IMR-90 (cell line): ENCODE data around the gene CTNND2. TPM values are rescaled to one million over a fixed set of nuclear protein-coding genes. Genes with fewer than 3 reads are reported as not detected.

Experiments
- ATAC-seq: fragments of 200-7000 bp; cut with Tn5 transposase; 2 replicates; pipeline ENCODE4 v1.9.1; 2020; ENCODE audit warnings: low read depth, mild to moderate bottlenecking, moderate library complexity
- BruUV-seq: library from RNA; stranded (reverse); fragments of 400-500 nt; replicated peaks from 2 replicates; lab custom pipeline; 2021; lab: Mats Ljungman, UMichigan
- CTCF ChIA-PET: fragments of 300-600 bp; formaldehyde crosslinking; extraction: SDS; loops from one replicate; lab custom pipeline; 2021; ENCODE audit warnings: antibody characterized with exemption; lab: Yijun Ruan, JAX
- POLR2A ChIA-PET: fragments of 300-600 bp; sonication (Branson Sonifier 250); formaldehyde crosslinking; loops from one replicate; lab custom pipeline; 2022; ENCODE audit warnings: antibody characterized with exemption; ENCODE audit not compliant: unreplicated experiment; lab: Charles Lee
- DNase-seq: peaks from one replicate; pipeline ENCODE4 v3.0.0; 2013
- H2AFZ ChIP-seq: replicated peaks from 2 replicates; pipeline ENCODE3; 2013; ENCODE audit warnings: low read length, mild to moderate bottlenecking; ENCODE audit not compliant: poor library complexity
- H2AK5ac ChIP-seq: 2 replicates; pipeline ENCODE4 v1.6.1; 2013; ENCODE audit warnings: low read depth, low read length, inconsistent platforms
- H2AK9ac ChIP-seq: replicated peaks from 2 replicates; pipeline ENCODE3; 2013; ENCODE audit warnings: mild to moderate bottlenecking, low read depth, low read length, moderate library complexity; ENCODE audit not compliant: poor library complexity
- H2BK120ac ChIP-seq: 2 replicates; pipeline ENCODE4 v1.6.1; 2013; ENCODE audit warnings: low read depth, low read length, inconsistent platforms
- H2BK15ac ChIP-seq: 3 replicates; pipeline ENCODE4 v1.6.1; 2013; ENCODE audit warnings: low read depth, low read length, inconsistent platforms
- H2BK20ac ChIP-seq: 2 replicates; pipeline ENCODE4 v1.6.1; 2013; ENCODE audit warnings: low read depth, mild to moderate bottlenecking, inconsistent platforms, low read length, moderate library complexity
- H2BK5ac ChIP-seq: 2 replicates; pipeline ENCODE4 v1.6.1; 2013; ENCODE audit warnings: mild to moderate bottlenecking, low read depth, low read length, inconsistent platforms; ENCODE audit not compliant: poor library complexity, severe bottlenecking
- H3K14ac ChIP-seq: replicated peaks from 2 replicates; pipeline ENCODE4 v1.6.1; 2013; ENCODE audit warnings: low read depth, low read length, inconsistent platforms
- H3K18ac ChIP-seq: 2 replicates; pipeline ENCODE4 v1.6.1; 2013; ENCODE audit warnings: low read depth, low read length, control low read depth
- H3K23ac ChIP-seq: 2 replicates; pipeline ENCODE4 v1.6.1; 2013; ENCODE audit warnings: low read depth, low read length, inconsistent platforms
- H3K27ac ChIP-seq: 2 replicates; pipeline ENCODE4 v1.5.1; 2013; ENCODE audit warnings: mild to moderate bottlenecking, control low read depth, low read length; ENCODE audit not compliant: insufficient read depth
- H3K27me3 ChIP-seq: 2 replicates; pipeline ENCODE4 v1.6.1; 2013; ENCODE audit warnings: low read length; ENCODE audit not compliant: control insufficient read depth, insufficient read depth
- H3K36me3 ChIP-seq: 2 replicates; pipeline ENCODE4 v1.6.1; 2013; ENCODE audit warnings: low read length, mixed read lengths; ENCODE audit not compliant: control insufficient read depth, insufficient read depth
- H3K4ac ChIP-seq: 2 replicates; pipeline ENCODE4 v1.6.1; 2013; ENCODE audit warnings: low read depth, low read length, inconsistent platforms
- H3K4me1 ChIP-seq: 2 replicates; pipeline ENCODE4 v1.6.1; 2013; ENCODE audit warnings: low read length, mixed read lengths; ENCODE audit not compliant: control insufficient read depth, insufficient read depth
- H3K4me2 ChIP-seq: 2 replicates; pipeline ENCODE4 v1.6.1; 2013; ENCODE audit warnings: low read depth, mild to moderate bottlenecking, control low read depth, low read length, moderate library complexity
- H3K4me3 ChIP-seq: 2 replicates; pipeline ENCODE4 v1.5.1; 2013; ENCODE audit warnings: low read depth, mild to moderate bottlenecking, control low read depth, low read length, moderate library complexity; ENCODE audit not compliant: insufficient read depth
- H3K56ac ChIP-seq: 2 replicates; pipeline ENCODE4 v1.6.1; 2013; ENCODE audit warnings: low read length, inconsistent platforms; ENCODE audit not compliant: insufficient read depth; ENCODE audit errors: extremely low read depth
- H3K79me1 ChIP-seq, 2 experiments: 2 replicates each; pipeline ENCODE4 v1.6.1; 2013; ENCODE audit warnings: low read length in 2 of 2, inconsistent platforms in 1 of 2, low read depth in 1 of 2
- H3K9ac ChIP-seq: 2 replicates; pipeline ENCODE4 v1.6.1; 2013; ENCODE audit warnings: low read depth, low read length, control low read depth
- H3K9me1 ChIP-seq: 2 replicates; pipeline ENCODE4 v1.6.1; 2013; ENCODE audit warnings: low read length, inconsistent platforms; ENCODE audit not compliant: insufficient read depth
- H3K9me3 ChIP-seq: 2 replicates; pipeline ENCODE4 v1.6.1; 2013; ENCODE audit warnings: low read length; ENCODE audit not compliant: control insufficient read depth, insufficient read depth
- H4K20me1 ChIP-seq: 2 replicates; pipeline ENCODE4 v1.6.1; 2013; ENCODE audit warnings: low read length, inconsistent platforms; ENCODE audit not compliant: insufficient read depth
- H4K5ac ChIP-seq: 2 replicates; pipeline ENCODE4 v1.6.1; 2013; ENCODE audit warnings: mild to moderate bottlenecking, low read depth, low read length, control low read depth
- H4K8ac ChIP-seq, 2 experiments: 2 replicates each; pipeline ENCODE4 v1.6.1; 2013; ENCODE audit warnings: low read depth in 2 of 2, low read length in 2 of 2, control low read depth in 1 of 2, inconsistent platforms in 1 of 2
- H4K91ac ChIP-seq: 2 replicates; pipeline ENCODE4 v1.6.1; 2013; ENCODE audit warnings: low read depth, low read length, inconsistent platforms; ENCODE audit not compliant: insufficient read depth
- CTCF ChIP-seq: conservative IDR thresholded peaks from 2 replicates; pipeline ENCODE4 v1.5.1; 2012; ENCODE audit warnings: mild to moderate bottlenecking, low read depth, low read length, improper control_type of control experiment
- MAFK ChIP-seq: IDR thresholded peaks from 2 replicates; pipeline ENCODE4 v1.6.1; 2012; ENCODE audit warnings: low read depth, low read length, improper control_type of control experiment
- MAZ ChIP-seq: IDR thresholded peaks from 2 replicates; pipeline ENCODE4 v1.6.1; 2012; ENCODE audit warnings: low read depth, mild to moderate bottlenecking, low read length, improper control_type of control experiment, moderate library complexity, borderline replicate concordance
- NFE2L2 ChIP-seq: fragments of 150-350 bp; IDR thresholded peaks from 2 replicates; pipeline ENCODE4 v1.6.1; 2016; ENCODE audit warnings: low read depth, mild to moderate bottlenecking, low read length
- RAD21 ChIP-seq: IDR thresholded peaks from 2 replicates; pipeline ENCODE4 v1.6.1; 2012; ENCODE audit warnings: low read length, improper control_type of control experiment
- USF2 ChIP-seq: fragments of 150-350 bp; IDR thresholded peaks from 2 replicates; pipeline ENCODE4 v1.6.1; 2017; ENCODE audit warnings: mild to moderate bottlenecking, antibody characterized with exemption, low read length, low read depth
- WGBS, 2 experiments: methylation state at CpG; one replicate each; pipeline versions ENCODE4 v1.1.5 to v1.1.7; 2013; ENCODE audit warnings: missing lambda C conversion rate in 2 of 2; ENCODE audit not compliant: insufficient read length in 1 of 2; ENCODE audit errors: extremely low coverage in 2 of 2; 5-methylcytosine and 5-hydroxymethylcytosine counted together
- dilution Hi-C: fragments of 300-500 bp; cut with HindIII; formaldehyde crosslinking; loops from one replicate; pipeline ENCODE4 v1.14.3; 2018; ENCODE audit warnings: low sequenced_read_pairs; ENCODE audit not compliant: unreplicated experiment
- in situ Hi-C: fragments of 300-500 bp; cut with MboI; formaldehyde crosslinking; loops from 3 replicates; pipeline ENCODE4 v1.14.3; 2019; ENCODE audit warnings: low sequenced_read_pairs, inconsistent platforms, mixed read lengths
- intact Hi-C: fragments of 100-400 bp; cut with micrococcal nuclease; formaldehyde crosslinking; loops from 2 replicates; pipeline ENCODE4 v1.10.0; 2022
- polyA plus RNA-seq, 3 experiments: library from polyadenylated mRNA; depleted of rRNA; stranded (reverse); fragments of >200 nt; gene quantifications; 2 replicates each; pipeline ENCODE4 v1.2.3, GENCODE V29; 2012; ENCODE audit warnings: low replicate concordance in 1 of 3
- total RNA-seq: library from RNA; depleted of rRNA; stranded (reverse); fragments of >200 nt; gene quantifications from 2 replicates; pipeline ENCODE4 v1.2.3, GENCODE V29; 2012

The CTNND2 gene
- total and polyA plus RNA-seq, 2 of the 4 experiments (the other 2 are of a cell fraction), result not detected

- H2BK5ac ChIP-seq, result no peak overlapping the region
- H3K4me1 ChIP-seq, result no peaks in the 10 kb centered on the region
- DNase-seq (no peak), ATAC-seq (no peak)
- 0% methylated on average over 1 of the region's 1 CpG; no CpG with 5 or more reads in 1 of the 2 experiments for WGBS, 2 experiments
- no peak overlapping the region for H4K5ac ChIP-seq
- no peak overlapping the region for H3K9ac ChIP-seq
- H3K36me3 ChIP-seq, result no peaks in the 10 kb centered on the region
- intact Hi-C loops (no loop called here), dilution Hi-C loops (no loop called here), in situ Hi-C loops (no loop called here)
- H3K4me3 ChIP-seq, result no peak overlapping the region
- no peaks in the 10 kb centered on the region for H3K79me1 ChIP-seq
- no peaks in the 10 kb centered on the region for H3K27me3 ChIP-seq
- H4K91ac ChIP-seq, result no peak overlapping the region
- TF ChIP-seq CTCF, result no peak
- TF ChIP-seq RAD21, result no peak
- TF ChIP-seq USF2, result no peak
- no peak for TF ChIP-seq MAFK
- TF ChIP-seq NFE2L2, result no peak
- no peak for TF ChIP-seq MAZ
- no peak overlapping the region for H3K27ac ChIP-seq
- no peaks in the 10 kb centered on the region for H3K9me1 ChIP-seq
- H4K8ac ChIP-seq, result no peak overlapping the region
- no peak overlapping the region for H3K23ac ChIP-seq
- ChIA-PET POLR2A (no interaction called here), CTCF (no interaction called here)
- no peak overlapping the region for H3K4ac ChIP-seq
- H3K14ac ChIP-seq, result no peak overlapping the region
- H3K18ac ChIP-seq, result no peak overlapping the region
- no peak overlapping the region for H2BK20ac ChIP-seq
- BruUV-seq, result no TSS peak
- H3K4me2 ChIP-seq, result no peak overlapping the region
- no peaks in the 10 kb centered on the region for H4K20me1 ChIP-seq
- no peak overlapping the region for H2BK15ac ChIP-seq
- H2AFZ ChIP-seq, result no peak overlapping the region
- H2AK9ac ChIP-seq, result no peak overlapping the region
- no peak overlapping the region for H3K56ac ChIP-seq
- H3K9me3 ChIP-seq, result peaks cover 6% of the 10 kb centered on the region
- H2BK120ac ChIP-seq, result no peak overlapping the region
- H2AK5ac ChIP-seq, result no peak overlapping the region
These were observed 192.3 kb downstream of the CTNND2 start for GRCh38 chr5:11711932-11712331.
